ENCODE measurements around the gene IGSF10.
"Not testable (repeated sequence)": the region's sequence is repeated elsewhere in the genome, so short reads cannot be mapped to it uniquely, and the experiment has no call there.

IGSF10 gene, protein sequence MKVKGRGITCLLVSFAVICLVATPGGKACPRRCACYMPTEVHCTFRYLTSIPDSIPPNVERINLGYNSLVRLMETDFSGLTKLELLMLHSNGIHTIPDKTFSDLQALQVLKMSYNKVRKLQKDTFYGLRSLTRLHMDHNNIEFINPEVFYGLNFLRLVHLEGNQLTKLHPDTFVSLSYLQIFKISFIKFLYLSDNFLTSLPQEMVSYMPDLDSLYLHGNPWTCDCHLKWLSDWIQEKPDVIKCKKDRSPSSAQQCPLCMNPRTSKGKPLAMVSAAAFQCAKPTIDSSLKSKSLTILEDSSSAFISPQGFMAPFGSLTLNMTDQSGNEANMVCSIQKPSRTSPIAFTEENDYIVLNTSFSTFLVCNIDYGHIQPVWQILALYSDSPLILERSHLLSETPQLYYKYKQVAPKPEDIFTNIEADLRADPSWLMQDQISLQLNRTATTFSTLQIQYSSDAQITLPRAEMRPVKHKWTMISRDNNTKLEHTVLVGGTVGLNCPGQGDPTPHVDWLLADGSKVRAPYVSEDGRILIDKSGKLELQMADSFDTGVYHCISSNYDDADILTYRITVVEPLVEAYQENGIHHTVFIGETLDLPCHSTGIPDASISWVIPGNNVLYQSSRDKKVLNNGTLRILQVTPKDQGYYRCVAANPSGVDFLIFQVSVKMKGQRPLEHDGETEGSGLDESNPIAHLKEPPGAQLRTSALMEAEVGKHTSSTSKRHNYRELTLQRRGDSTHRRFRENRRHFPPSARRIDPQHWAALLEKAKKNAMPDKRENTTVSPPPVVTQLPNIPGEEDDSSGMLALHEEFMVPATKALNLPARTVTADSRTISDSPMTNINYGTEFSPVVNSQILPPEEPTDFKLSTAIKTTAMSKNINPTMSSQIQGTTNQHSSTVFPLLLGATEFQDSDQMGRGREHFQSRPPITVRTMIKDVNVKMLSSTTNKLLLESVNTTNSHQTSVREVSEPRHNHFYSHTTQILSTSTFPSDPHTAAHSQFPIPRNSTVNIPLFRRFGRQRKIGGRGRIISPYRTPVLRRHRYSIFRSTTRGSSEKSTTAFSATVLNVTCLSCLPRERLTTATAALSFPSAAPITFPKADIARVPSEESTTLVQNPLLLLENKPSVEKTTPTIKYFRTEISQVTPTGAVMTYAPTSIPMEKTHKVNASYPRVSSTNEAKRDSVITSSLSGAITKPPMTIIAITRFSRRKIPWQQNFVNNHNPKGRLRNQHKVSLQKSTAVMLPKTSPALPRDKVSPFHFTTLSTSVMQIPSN (N-terminal part only)

GRCh38 chr3:151460774-151461450 lies at the start of gene IGSF10:
TSS of gene IGSF10 (minus strand) at chr3:151461061. CDS start at chr3:151458709, 2,352 bp downstream.
- DNase-seq = no peak

DNA sequence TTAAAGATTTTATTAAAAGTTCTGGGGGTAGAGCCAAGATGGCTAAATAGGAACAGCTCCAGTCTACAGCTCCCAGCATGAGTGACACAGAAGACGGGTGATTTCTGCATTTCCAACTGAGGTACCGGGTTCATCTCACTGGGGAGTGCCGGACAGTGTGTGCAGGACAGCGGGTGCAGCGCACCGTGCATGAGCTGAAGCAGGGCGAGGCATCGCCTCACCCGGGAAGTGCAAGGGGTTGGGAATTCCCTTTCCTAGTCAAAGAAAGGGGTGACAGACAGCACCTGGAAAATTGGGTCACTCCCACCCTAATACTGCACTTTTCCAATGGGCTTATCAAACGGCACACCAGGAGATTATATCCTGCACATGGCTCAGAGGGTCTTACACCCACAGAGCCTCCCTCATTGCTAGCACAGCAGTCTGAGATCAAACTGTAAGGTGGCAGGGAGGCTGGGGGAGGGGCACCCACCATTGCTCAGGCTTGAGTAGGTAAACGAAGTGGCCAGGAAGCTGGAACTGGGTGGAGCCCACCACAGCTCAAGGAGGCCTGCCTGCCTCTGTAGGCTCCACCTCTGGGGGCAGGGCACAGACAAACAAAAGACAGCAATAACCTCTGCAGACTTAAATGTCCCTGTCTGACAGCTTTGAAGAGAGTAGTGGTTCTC lies 48.7 kb upstream of the IGSF10 start:
- not testable (repeated sequence) for DNase-seq

- DNase-seq = no peak
These were observed 43.7 kb upstream of the IGSF10 start for GRCh38 chr3:151504606-151505005.

DNA sequence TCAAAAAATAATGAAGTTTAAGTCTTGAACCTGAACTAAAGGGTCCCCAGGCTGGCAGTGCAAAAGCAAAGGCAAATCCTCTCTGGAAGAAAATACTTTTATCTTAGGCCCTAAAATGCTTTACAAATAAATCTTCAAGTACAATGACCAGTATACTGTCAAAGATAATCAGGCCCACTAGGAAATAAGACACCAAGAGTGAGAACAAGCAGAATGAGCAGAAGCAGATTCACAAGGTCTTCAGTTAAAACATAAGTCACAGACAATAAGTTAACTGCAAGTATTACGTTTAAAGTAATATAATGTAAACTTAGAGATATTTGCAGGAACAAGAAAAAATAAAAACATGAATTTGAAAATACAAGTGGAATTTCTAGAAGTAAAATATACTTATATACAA lies 42.2 kb upstream of the IGSF10 start:
- no peak for DNase-seq

- DNase-seq = no peak
These were observed 41.2 kb upstream of the IGSF10 start for GRCh38 chr3:151501923-151502632.

DNA sequence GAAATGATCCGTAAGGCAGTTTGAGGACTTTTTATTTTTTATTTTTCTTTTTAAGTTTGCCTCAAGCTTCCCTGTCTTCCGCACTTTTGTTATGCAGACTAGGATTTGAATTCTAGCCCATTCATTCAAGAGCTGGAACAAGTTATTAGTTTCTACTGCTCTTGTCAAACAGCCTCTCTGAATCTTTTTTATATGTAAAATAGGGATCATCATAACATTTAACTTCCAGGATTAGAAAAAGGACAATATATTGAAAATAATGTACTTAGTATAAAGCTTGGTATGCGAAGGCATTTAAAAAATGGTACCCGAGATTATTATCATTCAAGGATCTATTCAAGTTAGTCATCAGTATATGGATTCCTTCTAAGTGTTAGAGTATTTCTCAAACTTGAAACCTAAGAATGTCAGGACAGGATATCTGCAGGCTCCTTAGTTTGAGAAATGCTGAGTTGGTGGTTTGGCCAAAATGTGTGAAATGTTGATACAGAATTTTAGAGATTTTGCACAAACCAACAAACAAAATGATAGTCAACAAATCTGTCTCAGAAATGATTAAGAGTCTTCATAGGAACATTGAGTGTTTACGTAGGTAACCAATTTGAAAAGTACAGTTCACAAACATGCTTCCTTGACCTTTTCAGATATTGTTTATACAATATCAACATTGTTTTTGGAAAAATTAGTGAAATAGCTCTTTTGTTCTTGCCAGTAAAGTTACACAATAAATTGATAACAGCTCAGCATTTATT lies 40.5 kb upstream of the IGSF10 start:
- DNase-seq = no peak

DNA sequence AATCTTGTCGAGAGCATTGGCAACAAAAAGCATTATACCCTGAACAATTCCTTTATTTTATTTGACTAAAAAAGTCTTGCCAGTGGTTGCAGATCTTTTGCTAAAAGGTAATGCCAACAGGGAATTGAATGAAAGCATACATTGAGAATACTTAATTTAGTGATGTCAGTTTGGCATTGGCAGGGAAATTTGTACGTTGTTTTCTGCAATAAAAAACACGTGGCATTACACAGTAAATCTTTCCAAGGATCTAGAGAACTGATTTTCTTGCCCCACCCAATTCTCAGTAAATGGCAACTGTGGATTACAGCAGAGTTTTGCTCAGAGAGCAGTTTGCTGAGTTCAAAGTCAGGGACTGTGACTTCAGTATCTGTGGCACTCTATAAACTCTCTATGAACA lies 38.3 kb upstream of the IGSF10 start:
- no peak for DNase-seq

GRCh38 chr3:151491525-151491924 lies 30.7 kb upstream of the IGSF10 start:
- no peak for DNase-seq

DNA sequence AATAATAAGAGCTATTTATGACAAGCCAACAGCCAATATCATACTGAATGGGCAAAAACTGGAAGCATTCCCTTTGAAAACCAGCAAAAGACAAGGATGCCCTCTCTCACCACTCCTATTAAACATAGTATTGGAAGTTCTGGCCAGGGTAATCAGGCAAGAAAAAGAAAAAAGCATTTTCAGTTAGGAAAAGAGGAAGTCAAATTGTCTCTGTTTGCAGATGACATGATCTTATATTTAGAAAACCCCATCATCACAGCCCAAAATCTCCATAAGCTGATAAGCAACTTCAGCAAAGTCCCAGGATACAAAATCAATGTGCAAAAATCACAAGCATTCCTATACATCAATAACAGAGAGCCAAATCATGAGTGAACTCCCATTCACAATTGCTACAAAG lies 27.0 kb upstream of the IGSF10 start:
- DNase-seq = peak; percentile 23

DNA sequence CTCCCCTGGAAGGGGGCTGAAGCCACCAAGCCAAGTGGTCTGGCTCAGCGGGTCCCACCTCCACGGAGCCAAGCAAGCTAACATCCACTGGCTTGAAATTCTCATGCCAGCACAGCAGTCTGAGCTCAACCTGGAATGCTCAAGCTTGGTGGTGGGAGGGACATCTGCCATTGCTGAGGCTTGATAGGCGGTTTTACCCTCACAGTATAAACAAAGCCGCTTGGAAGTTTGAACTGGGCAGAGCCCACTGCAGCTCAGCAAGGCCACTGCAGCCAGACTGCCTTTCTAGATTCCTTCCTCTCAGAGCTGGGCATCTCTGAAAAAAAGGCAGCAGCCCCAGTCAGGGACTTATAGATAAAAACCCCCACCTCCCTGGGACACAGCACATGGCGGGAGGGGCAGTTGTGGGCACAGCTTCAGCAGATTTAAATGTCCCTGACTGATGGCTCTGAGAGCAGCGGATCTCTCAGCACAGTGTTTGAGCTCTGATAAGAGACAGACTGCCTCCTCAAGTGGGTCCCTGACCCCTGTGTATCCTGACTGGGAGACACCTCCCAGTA lies 23.2 kb upstream of the IGSF10 start:
- no peak for DNase-seq

DNA sequence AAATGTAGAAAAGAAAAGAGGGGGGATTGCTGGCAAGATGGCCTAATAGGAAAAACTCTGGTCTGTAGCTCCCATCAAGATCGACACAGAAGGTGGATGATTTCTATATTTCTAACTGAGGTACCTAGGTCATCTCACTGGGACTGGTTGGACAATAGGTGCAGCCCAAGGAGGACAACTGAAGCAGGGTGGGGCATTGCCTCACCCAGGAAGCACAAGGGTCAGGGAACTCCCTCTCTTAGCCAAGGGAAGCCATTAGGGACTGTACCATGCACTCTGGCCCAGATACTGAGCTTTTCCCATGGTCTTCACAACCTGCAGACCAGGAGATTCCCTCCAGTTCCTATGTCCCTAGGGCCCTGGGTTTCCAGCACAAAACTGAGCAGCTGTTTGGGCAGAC lies 22.6 kb upstream of the IGSF10 start:
- DNase-seq = no peak

- no peak for DNase-seq
These were observed 19.6 kb upstream of the IGSF10 start for GRCh38 chr3:151480492-151480891.

DNA sequence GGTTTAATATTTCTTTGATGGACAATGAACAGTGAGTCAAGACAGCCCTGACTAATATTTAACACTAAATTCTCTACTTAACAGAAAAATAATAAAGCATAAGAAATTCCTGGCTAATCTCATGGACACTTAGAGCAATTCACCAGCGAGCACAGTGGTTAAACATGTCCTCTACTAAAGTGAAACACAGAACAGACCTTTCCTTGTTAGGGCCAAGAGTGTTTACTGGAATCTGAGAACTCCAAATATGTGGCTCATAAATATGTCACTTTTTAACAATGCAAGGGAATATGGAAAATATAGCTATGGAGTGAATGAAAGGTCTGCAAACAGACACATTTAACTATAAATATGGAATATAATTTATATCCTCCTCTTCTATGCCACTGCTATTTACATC lies 18.6 kb upstream of the IGSF10 start:
- no peak for DNase-seq

DNA sequence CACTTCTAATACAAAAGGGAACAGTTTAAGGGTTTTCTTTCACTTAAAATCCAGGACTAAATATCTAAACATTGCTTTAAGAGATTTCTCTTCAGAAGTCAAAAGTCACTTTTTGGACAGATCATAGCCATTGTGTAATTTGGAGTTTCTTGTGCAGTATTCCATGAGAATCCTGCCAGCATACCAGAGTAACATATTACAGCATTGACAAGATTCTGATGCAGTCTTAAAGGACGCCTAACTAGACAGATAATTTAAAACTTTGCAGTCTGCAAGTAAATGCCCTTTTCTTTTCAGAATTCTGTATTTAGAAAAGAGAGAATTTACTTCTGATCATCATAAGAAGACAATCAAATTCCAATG lies 17.5 kb upstream of the IGSF10 start:
- no peak for DNase-seq

- DNase-seq = no peak
These were observed 16.9 kb upstream of the IGSF10 start for GRCh38 chr3:151477591-151478334.

GRCh38 chr3:151476344-151477018 lies 15.6 kb upstream of the IGSF10 start:
- no peak for DNase-seq

GRCh38 chr3:151468284-151468917 lies 7.5 kb upstream of the IGSF10 start:
- peak; percentile 31 for DNase-seq

DNA sequence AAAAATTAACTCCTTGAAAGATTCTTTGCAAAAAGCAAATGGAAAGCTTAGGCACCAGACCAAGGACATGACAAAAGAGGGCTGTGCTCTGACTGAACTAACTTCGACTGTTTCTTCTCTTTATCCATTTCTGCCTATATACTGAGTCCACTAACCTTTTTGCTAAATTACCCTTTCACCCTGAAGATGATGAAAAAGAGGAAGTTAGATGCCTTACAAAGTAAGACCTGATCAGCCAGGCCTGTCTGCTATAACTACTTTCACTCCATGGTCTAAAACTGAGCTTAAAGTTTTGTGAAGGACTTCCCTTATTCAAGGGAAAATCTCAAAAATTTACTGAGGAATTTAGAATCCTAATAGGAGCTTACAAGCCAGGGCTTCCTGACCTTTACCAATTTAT lies 6.2 kb upstream of the IGSF10 start:
- DNase-seq = peak; percentile 60

All from MV-4-11 (cell line).